GM19468 (cell line): ENCODE data around the gene SKA2.
A peak's percentile ranks its signal among the peaks of the same experiment; 100 is the strongest.
"Not testable (repeated sequence)": the region's sequence is repeated elsewhere in the genome, so short reads cannot be mapped to it uniquely, and the experiment has no call there.

ENCODE experiments used
- ATAC-seq: cut with Tn5 transposase; IDR thresholded peaks from one replicate; pipeline ENCODE4 v1.9.1; 2021; ENCODE audit warnings: mild to moderate bottlenecking, moderate library complexity, moderate number of reproducible peaks; ENCODE audit not compliant: unreplicated experiment; ENCODE audit errors: extremely low read depth

SKA2 gene

DNA sequence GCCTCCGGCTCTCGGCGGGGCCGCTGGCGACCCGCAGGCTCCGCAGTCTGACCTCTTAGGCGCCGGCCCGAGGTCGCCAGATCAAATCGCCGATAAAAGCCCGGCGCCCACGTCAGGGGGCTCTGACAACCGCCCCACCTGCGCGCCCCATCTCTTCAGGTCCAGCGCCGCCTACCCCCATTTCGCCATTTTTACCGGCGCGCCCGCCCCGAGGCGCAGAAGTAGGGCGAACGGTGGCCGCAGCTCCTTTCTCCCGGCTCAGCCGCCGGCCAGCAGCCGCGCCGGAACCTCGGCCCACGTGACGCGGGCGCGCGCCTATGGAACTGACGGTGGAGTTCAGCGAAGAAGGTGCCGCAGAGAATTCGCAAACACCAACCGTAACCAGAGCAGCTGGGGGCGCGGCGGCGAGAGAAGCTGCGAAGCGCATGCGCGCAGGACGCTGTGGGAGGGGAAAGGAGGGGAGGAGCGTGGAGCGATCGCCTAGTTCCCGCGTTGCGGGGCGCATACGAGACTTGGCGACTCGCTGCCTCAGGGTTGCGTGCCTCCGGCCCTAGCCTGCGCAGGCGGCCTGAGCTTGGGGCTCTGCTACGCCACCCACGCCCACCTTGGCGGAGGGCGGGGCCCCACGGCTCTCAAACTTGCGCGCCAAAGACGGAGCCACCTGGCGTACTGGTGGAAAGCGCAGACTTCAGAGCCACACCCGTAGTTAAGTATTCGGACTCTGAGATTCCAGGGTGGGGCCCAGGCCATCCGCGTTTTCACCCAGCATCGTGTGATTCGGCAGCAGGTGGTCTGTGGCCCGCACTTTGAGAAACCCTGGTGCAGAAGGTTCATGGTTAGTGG is 48.3 kb downstream of the SKA2 start, which contains the start of gene TRIM37:
TRIM37 (minus strand) TSS at position 418 of the 843 bp plus-strand sequence. CDS start 419 bp downstream, outside the sequence.
- ATAC-seq = peak; percentile 95

DNA sequence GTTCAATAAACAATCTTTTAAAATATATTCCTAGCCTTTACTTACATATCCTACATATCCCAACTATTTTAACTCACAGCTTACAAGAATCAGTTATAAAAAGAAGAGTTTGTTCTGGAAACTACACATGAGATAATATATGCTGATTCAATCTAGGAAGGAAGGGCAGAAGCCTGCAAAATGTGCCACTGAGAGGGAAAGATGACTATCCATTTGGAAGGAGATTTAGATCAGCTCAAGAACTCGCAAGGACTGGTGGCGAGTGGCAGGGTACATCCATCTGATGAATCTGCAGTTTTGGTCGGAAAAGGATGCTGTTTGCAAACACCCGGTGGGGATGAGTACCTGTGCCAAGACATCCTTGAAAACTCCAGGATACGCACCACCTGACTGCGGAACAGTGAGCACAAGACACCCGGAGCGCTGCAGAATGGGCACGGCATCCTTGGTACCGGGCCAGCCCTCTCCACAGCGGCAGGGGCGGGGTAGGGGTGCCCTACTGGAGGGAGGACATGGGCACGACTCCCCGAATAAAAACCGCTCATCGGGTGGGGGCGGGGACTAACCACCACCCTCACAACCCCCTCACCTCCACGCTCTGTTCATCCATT is 49.0 kb downstream of the SKA2 start:
- no peak for ATAC-seq

GRCh38 chr17:59101178-59101577 is 53.8 kb downstream of the SKA2 start:
- ATAC-seq = no peak

GRCh38 chr17:59097876-59098275 is 57.1 kb downstream of the SKA2 start:
- ATAC-seq = no peak

- ATAC-seq = no peak
Measured at GRCh38 chr17:59094861-59095530, 60.0 kb downstream of the SKA2 start.

DNA sequence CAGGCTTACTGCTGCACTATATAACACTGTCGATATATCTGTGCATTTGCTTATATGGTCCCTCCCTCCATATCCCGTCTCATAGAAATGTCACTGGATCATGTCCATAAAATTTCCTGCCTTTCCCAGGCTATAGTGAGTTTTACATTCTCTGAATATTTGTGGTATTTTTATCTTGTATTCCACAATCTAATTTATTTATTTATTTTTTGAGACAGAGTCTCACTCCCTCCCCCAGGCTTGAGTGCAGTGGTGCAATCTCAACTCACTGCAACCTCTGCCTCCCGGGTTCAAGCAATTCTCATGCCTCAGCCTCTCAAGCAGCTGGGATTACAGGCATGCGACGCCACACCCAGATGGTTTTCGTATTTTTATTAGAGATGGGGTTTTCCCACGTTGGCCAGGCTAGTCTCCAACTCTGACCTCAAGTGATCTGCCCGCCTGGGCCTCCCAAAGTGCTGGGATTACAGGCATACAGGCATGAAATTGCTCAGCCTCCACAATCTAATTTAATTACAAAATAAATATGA is 61.2 kb downstream of the SKA2 start:
- ATAC-seq = no peak

GRCh38 chr17:59093145-59093701 is 61.8 kb downstream of the SKA2 start:
- ATAC-seq = no peak

DNA sequence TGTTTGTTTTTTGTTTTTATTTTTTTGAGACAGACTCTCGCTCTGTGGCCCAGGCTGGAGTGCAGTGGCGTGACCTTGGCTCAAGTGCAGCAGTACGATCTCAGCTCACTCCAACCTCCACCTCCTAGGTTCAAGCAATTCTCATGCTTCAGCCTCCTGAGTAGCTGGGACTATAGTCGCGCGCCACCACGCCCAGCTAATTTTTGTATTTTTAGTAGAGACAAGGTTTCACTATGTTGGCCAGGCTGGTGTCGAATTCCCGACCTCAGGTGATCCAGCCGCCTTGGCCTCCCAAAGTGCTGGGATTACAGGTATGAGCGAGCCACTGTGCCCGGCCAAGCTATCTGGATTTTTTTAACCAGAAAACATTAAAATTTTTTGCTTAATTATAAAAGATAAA is 64.4 kb downstream of the SKA2 start:
- ATAC-seq = not testable (repeated sequence)

GRCh38 chr17:59084154-59084553 is 70.8 kb downstream of the SKA2 start:
- ATAC-seq = no peak

DNA sequence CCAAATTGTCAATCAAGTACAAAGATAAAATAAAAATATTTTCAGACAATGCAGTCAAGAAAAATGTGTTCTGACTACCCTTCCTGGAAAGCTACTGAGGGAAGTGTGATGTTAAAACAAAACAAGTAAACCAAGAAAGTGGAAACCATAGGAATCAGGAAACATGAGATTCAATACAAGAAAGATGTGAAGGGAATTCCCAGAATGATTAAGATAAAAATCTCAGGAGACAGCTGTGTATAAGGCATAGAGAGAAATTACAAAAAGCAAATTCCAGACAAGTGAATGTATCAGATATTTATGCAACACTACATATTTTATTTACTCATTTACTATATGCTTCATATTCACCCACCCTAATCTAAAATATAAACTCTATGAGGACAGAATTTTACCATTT is 80.5 kb downstream of the SKA2 start:
- no peak for ATAC-seq

GRCh38 chr17:59073972-59074371 is 81.0 kb downstream of the SKA2 start:
- no peak for ATAC-seq

- ATAC-seq = no peak
Measured at GRCh38 chr17:59069856-59070255, 85.1 kb downstream of the SKA2 start.

DNA sequence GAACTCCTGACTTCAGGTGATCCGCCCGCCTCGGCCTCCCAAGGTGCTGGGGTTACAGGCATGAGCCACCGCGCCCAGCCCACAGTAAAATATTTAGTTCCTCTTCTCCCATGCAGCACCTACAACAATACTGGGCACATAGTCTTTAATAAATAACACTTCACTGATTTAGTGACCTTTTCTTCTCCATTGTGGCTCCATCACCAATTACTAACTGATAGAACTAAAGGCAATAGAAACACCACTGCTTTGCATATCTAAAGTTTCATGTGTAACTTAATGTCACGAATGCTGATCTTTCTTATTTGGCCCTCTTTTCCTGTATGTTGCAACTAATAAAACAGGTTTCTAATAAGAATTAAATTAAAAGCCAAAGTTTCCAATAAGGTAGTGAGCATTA is 87.2 kb downstream of the SKA2 start:
- peak; percentile 45 for ATAC-seq

DNA sequence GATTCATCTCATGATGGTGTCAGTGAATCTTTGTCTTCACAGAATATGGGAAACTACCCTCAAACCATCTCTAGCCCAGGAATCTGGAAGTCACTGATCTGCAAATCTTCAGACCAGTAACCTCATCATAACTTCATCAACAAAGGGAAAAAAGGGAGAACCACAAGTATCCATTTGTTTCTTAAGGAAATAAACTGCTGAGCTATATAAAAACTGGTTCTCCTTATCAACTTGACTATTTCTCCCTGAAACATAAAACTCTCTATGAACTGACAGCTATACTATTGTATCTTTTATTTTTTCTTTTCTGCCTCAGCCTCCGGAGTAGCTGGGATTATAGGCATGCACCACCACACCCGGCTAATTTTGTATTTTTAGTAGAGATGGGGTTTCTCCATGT is 87.6 kb downstream of the SKA2 start:
- no peak for ATAC-seq

DNA sequence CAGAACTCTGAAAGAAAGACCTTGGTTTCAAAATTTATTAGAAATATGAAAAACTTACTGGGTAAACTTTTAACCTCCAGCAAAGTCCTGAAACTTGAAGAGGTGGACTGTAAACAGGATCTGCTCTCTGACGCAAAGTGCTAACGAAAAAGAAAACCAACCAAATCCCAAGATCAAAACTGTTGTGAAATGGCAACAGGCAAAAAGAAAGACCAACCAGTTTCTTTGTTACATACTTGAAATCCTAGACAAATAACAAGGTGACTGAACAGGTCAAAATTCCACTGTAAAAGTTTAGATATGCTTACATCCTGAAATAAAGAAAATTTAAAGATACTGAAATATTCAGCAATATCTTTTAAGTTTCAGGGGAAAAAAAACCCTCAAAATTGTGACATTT is 92.5 kb downstream of the SKA2 start:
- ATAC-seq = no peak
